Pons (tissue), 1 donor: ENCODE measurements around the gene CYGB.

Experiments
- DNase-seq: peaks from one replicate; pipeline ENCODE4 v3.0.0-alpha.2; 2016; ENCODE audit warnings: low spot score

Gene CYGB

GRCh38 chr17:76550712-76551615 is 13.5 kb upstream of the CYGB start:
- peak; percentile 51 for DNase-seq

- DNase-seq = no peak
These were observed 12.0 kb upstream of the CYGB start for GRCh38 chr17:76549539-76549938.

- DNase-seq = no peak
These were observed 11.7 kb upstream of the CYGB start for GRCh38 chr17:76549215-76549518.

GRCh38 chr17:76548378-76549214 is 11.1 kb upstream of the CYGB start:
- DNase-seq = no peak

- DNase-seq = no peak
These were observed 10.2 kb upstream of the CYGB start for GRCh38 chr17:76547642-76548202.

- peak; percentile 84 for DNase-seq
These were observed 9.7 kb upstream of the CYGB start for GRCh38 chr17:76547183-76547641.

- no peak for DNase-seq
These were observed 9.2 kb upstream of the CYGB start for GRCh38 chr17:76546556-76547182.

GRCh38 chr17:76545918-76546555 is 8.5 kb upstream of the CYGB start:
- DNase-seq = no peak

GRCh38 chr17:76544546-76545365 is 7.2 kb upstream of the CYGB start:
- DNase-seq = peak; percentile 66

GRCh38 chr17:76543826-76544545 is 6.5 kb upstream of the CYGB start:
- peak; percentile 74 for DNase-seq

- DNase-seq = no peak
These were observed 5.9 kb upstream of the CYGB start for GRCh38 chr17:76543482-76543825.

GRCh38 chr17:76542984-76543383 is 5.5 kb upstream of the CYGB start:
- DNase-seq = no peak

GRCh38 chr17:76542566-76542971 is 5.1 kb upstream of the CYGB start:
- DNase-seq = no peak

- DNase-seq = no peak
These were observed 4.4 kb upstream of the CYGB start for GRCh38 chr17:76541739-76542454.

- DNase-seq = peak; percentile 99
These were observed 3.1 kb upstream of the CYGB start for GRCh38 chr17:76540381-76541300.

- DNase-seq = no peak
These were observed 2.2 kb upstream of the CYGB start, which contains the start of gene PRCD for GRCh38 chr17:76539631-76540271. Gene PRCD (plus strand): TSS chr17:76540044. CDS start chr17:76540142, 98 bp downstream.

GRCh38 chr17:76538941-76539570 is 1.5 kb upstream of the CYGB start:
- DNase-seq = no peak
